GM19238 (cell line): Measurements from ENCODE around the gene DCAF4.
"Not testable (repeated sequence)": the region's sequence is repeated elsewhere in the genome, so short reads cannot be mapped to it uniquely, and the experiment has no call there.

Source experiments
- DNase-seq: peaks from one replicate; pipeline ENCODE4 v3.0.0; 2011; ENCODE audit warnings: low spot score; ENCODE audit not compliant: insufficient read length

The DCAF4 gene

GRCh38 chr14:72968316-72968715 lies 42.1 kb downstream of the DCAF4 start:
- DNase-seq: no peak

GRCh38 chr14:72970058-72970630 lies 43.9 kb downstream of the DCAF4 start:
- DNase-seq: no peak

DNA sequence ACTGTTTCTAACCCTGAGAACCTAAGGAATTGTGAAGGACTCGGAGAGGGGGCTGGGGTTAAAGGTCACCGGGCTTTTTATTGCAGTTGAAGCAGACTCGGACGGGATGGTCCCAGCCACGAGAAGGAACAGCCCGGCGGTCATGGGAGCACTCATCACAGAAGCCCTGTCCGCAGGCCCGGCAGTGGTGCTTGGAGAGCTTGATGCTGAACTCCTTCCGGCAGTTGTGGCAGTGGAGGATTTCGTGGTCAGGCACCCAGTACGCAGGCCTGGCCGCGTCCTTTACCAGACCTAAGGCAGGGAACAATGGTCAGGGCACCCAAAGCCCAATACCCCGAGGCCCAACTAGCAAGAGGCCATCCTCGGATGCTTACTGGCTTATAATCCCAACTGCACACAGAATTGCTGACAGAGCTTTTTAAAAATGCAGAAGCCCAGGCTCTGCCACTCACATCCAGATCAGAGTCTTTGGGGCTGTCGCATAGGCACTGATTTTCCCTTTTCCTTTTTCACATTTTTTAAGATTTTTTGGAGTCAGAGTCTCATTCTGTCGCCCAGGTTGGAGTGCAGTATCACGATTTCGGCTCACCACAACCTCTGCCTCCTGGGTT lies 44.7 kb downstream of the DCAF4 start:
- no peak for DNase-seq

- DNase-seq: no peak
Measured at GRCh38 chr14:72974661-72975060, 48.4 kb downstream of the DCAF4 start.

GRCh38 chr14:72975770-72976169 lies 49.5 kb downstream of the DCAF4 start:
- DNase-seq: no peak

GRCh38 chr14:72978856-72979255 lies 52.6 kb downstream of the DCAF4 start:
- no peak for DNase-seq

GRCh38 chr14:72980863-72981262 lies 54.6 kb downstream of the DCAF4 start:
- no peak for DNase-seq

GRCh38 chr14:72982146-72982708 lies 56.0 kb downstream of the DCAF4 start:
- no peak for DNase-seq

DNA sequence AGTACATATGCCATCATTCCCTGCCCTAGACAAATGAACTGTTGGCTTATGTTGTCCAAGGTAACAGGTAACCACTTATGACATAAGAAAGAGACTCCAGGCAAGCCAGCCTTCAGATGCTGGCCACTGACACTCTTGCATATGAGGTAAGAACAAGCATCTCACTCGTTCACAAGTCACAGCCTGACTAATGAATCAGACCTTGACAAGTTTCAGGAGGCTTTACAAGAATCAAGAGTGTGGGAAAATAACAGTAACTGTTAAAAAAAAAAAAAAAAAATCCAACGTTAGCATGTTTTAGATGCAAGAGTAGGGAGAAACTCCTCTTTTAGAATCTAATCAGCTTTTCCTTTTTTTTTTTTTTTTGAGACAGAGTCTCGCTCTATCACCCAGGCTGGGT lies 60.0 kb downstream of the DCAF4 start:
- no peak for DNase-seq

DNA sequence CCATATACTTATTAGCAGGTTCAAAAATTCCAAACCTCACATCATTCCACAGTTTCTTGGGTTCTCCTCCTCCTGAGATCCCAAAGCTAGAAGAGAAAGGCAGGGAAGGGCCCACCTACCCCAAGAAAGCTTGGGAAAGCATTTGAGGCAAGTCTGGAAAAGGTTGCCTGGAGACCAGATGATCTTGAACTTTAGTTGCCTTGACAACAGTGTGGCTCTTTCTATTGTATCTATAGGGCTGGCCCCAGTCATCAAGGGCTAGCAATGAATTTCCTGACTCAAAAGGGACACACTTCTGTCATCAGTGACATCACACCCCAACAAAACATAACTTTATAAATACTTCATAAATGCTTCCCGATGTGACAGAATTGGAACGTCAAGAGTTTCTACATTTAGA lies 60.6 kb downstream of the DCAF4 start:
- DNase-seq: no peak

- no peak for DNase-seq
Measured at GRCh38 chr14:72990171-72990570, 63.9 kb downstream of the DCAF4 start.

- DNase-seq: no peak
Measured at GRCh38 chr14:72996916-72997315, 70.7 kb downstream of the DCAF4 start.

DNA sequence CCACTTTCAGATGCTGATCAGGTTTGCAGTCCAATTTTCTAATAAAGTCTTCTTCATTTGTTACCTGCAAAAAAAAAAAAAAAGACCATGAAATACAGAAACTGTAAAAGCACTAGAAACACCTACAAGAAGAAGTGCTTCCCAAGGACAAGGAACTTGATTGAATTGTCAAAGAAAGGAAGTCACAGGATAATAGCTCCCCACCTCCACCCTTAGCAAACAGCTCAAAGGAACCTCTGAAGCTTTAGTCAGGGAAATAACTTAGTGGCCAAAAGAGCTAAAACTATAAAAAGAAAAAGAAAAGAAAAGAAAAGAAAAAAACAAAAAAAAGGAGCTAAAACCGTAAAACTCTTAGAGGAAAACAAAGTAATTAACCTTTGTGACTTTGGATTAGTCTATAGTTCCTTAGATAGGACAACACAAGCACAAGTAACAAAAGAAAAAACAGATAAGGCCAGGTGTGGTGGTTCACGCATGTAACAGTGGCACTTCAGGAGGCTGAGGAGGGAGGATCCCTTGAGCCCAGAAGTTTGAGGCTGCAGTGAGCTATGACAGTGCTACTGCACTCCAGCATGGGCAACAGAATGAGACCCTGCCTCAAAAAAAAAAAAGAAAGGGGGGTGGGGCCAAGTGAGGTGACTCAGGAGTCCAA lies 72.1 kb downstream of the DCAF4 start:
- DNase-seq: no peak

DNA sequence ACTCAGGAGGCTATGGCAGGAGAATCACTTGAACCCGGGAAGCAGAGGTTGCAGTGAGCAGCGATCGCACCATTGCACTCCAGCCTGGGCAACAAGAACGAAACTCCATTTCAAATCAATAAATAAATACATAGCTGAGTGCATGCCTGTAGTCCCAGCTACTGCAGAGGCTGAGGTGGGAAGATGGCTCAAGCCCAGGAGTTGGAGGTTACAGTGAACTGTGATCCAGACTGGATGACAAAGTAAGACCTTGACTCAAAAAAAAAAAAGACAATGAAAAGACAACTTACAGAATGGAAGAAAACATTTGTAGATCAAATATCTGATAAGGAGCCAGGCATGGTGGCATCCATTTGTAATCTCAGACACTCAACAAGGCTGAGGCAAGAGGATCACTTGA lies 73.1 kb downstream of the DCAF4 start:
- no peak for DNase-seq

- DNase-seq: no peak
Measured at GRCh38 chr14:73000073-73000472, 73.8 kb downstream of the DCAF4 start.

- no peak for DNase-seq
Measured at GRCh38 chr14:73003681-73004080, 77.4 kb downstream of the DCAF4 start.

DNA sequence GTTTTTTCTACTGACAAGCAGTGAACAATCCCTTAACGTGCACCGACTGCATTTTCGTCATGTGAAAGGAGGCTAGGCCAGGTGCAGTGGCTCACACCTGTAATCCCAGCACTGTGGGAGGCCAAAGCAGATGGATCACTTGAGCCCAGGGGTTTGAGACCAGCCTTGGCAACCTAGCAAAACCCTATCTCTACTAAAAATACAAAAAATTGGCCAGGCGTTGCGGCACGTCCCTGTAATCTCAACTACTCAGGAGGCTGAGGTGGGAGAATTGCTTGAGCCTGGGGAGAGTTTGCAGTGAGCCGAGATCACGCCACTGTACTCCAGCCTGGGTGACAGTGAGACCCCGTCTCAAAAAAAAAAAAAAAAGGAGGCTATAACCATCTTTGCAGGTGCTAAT lies 78.4 kb downstream of the DCAF4 start:
- DNase-seq: not testable (repeated sequence)

- no peak for DNase-seq
Measured at GRCh38 chr14:73007835-73008234, 81.6 kb downstream of the DCAF4 start.

GRCh38 chr14:73008501-73008900 lies 82.2 kb downstream of the DCAF4 start:
- no peak for DNase-seq
